Right atrium auricular region (tissue), 2 donors: Measurements from ENCODE around the gene KBTBD2. TPM values are rescaled to one million over a fixed set of nuclear protein-coding genes. Genes with fewer than 3 reads are reported as not detected.
"Not testable (repeated sequence)": the region's sequence is repeated elsewhere in the genome, so short reads cannot be mapped to it uniquely, and the experiment has no call there.

Source experiments
- DNase-seq: peaks from one replicate; pipeline ENCODE4 v3.0.0-alpha.2; 2019; ENCODE audit warnings: low spot score
- H3K27ac ChIP-seq, 2 donors: fragments of 200-600 bp; sonication (generic); 1 replicate in 1 of 2; 2 replicates in 1 of 2; pipeline ENCODE4 v1.5.1; 2016 to 2019
- H3K27me3 ChIP-seq, 2 donors: fragments of 200-600 bp; sonication (generic); one replicate each; pipeline versions ENCODE4 v1.5.1 to v1.6.0; 2017 to 2019
- H3K36me3 ChIP-seq: fragments of 200-600 bp; sonication (generic); one replicate; pipeline ENCODE4 v1.5.1; 2016
- H3K4me1 ChIP-seq, 2 donors: fragments of 200-600 bp; sonication (generic); one replicate each; pipeline versions ENCODE4 v1.5.1 to v1.6.0; 2017 to 2019
- H3K4me3 ChIP-seq, 2 donors: fragments of 200-600 bp; sonication (generic); 1 replicate in 1 of 2; 2 replicates in 1 of 2; pipeline ENCODE4 v1.5.1; 2017 to 2019; ENCODE audit warnings: mild to moderate bottlenecking in 1 of 2, moderate library complexity in 1 of 2
- H3K9me3 ChIP-seq, 2 donors: fragments of 200-600 bp; sonication (generic); one replicate each; pipeline ENCODE4 v1.5.1; 2019
- total RNA-seq, 2 donors: library from RNA; depleted of rRNA; stranded (reverse); fragments of >200 nt; gene quantifications; one replicate each; pipeline ENCODE4 v1.1.0, GENCODE V29; 2016
- TF ChIP-seq, protein P1 (sequence below), 2 donors: fragments of 200-600 bp; sonication (generic); IDR thresholded peaks; one replicate each; pipeline ENCODE4 v1.5.1; 2019; ENCODE audit warnings: antibody characterized with exemption in 2 of 2

The KBTBD2 gene
- total RNA-seq, 2 donors from 2014 or later = 22.4 to 26.0 TPM

DNA sequence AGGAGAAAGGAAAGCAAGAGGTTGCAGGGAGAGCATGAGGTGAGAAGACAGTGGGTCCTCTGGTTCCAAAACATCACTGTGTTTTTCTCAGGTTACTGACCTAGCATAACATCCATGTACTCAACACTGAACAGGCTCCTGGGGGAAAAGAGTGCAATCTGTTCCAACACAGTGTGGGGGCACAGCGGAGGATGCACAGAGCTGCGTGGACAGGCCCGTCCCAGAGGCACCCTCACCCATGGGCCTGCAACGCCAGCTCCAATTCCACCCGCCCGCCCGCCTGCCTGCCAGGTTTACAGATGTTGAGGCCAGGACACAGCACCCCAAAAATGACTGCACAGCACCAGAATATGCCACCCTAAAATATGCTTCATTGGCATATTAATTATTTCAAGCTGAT lies 38.8 kb upstream of the KBTBD2 start:
- TF ChIP-seq, protein P1, sequence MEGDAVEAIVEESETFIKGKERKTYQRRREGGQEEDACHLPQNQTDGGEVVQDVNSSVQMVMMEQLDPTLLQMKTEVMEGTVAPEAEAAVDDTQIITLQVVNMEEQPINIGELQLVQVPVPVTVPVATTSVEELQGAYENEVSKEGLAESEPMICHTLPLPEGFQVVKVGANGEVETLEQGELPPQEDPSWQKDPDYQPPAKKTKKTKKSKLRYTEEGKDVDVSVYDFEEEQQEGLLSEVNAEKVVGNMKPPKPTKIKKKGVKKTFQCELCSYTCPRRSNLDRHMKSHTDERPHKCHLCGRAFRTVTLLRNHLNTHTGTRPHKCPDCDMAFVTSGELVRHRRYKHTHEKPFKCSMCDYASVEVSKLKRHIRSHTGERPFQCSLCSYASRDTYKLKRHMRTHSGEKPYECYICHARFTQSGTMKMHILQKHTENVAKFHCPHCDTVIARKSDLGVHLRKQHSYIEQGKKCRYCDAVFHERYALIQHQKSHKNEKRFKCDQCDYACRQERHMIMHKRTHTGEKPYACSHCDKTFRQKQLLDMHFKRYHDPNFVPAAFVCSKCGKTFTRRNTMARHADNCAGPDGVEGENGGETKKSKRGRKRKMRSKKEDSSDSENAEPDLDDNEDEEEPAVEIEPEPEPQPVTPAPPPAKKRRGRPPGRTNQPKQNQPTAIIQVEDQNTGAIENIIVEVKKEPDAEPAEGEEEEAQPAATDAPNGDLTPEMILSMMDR (IDR thresholded peaks at IDR 0.05) = no peak
- no peak overlapping the region for H3K4me3 ChIP-seq
- no peaks in the 10 kb centered on the region for H3K27me3 ChIP-seq
- H3K36me3 ChIP-seq = peaks cover 32% of the 10 kb centered on the region
- DNase-seq = no peak
- H3K27ac ChIP-seq = no peak overlapping the region
- H3K9me3 ChIP-seq = no peaks in the 10 kb centered on the region
- no peaks in the 10 kb centered on the region for H3K4me1 ChIP-seq

DNA sequence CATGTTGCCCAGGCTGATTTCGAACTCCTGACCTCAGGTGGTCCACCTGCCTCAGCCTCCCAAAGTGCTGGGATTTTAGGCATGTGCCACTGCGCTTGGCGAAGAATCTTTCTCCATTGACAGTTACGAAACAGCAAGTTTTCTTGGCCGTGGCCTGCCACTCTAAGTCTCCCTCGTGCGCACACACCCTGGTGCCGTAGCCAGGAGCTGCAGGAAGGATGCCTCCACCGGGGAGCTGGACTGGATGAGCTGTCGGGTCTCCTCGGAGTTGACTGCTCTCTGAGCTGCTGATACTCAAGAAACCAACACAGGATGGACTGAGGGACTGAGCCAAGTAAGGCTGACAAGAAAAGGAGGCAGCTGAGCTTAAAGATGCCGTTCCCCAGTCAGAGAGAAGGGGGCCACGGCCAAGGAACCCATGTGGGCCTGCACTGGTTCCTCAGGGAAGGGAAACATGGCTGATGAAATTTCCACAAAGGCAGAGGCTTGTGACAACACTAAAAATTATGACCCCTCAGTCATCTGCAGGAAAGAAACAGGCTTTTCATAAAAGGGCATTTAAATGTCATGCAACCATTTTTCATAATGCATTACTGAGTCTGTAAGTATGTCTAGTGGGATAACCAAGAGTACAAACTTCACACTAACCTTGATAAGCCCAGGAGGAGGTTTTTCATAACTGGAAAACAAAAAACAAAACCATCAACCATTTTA lies 38.0 kb upstream of the KBTBD2 start:
- TF ChIP-seq, protein P1 (IDR thresholded peaks at IDR 0.05) = no peak
- Histone ChIP-seq H3K4me3 (no peak overlapping the region), H3K27ac (no peak overlapping the region), H3K9me3 (no peaks in the 10 kb centered on the region), H3K4me1 (no peaks in the 10 kb centered on the region), H3K27me3 (no peaks in the 10 kb centered on the region), H3K36me3 (peaks cover 32% of the 10 kb centered on the region)
- no peak for DNase-seq

DNA sequence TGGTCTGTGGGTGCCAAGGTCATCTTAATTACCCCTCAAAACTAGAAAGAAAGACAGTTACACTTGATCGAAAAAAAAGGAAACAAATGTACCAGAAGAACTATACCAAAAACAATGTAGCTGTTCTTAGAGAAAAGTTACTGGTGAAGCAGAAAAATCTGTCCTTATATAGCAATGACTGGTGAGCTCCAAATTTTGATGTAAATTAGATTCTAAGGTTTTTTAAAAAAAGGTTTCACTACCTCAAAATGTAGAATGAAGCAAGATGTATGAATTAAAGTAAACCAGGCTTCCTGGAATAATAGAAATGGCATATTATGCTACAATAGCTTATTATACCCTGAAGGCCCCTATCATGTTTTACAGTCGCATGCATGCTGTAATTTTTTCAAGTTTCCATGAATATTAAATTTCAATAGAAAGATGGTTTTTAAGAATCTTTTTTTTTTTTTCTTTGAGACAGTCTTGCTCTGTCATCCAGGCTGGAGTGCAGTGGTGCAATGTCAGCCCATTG lies 37.3 kb upstream of the KBTBD2 start:
- Histone ChIP-seq H3K9me3 (no peaks in the 10 kb centered on the region), H3K27me3 (no peaks in the 10 kb centered on the region), H3K36me3 (peaks cover 32% of the 10 kb centered on the region), H3K27ac (no peak overlapping the region), H3K4me3 (no peak overlapping the region), H3K4me1 (no peaks in the 10 kb centered on the region)
- TF ChIP-seq, protein P1 (IDR thresholded peaks at IDR 0.05) = no peak
- DNase-seq = no peak

DNA sequence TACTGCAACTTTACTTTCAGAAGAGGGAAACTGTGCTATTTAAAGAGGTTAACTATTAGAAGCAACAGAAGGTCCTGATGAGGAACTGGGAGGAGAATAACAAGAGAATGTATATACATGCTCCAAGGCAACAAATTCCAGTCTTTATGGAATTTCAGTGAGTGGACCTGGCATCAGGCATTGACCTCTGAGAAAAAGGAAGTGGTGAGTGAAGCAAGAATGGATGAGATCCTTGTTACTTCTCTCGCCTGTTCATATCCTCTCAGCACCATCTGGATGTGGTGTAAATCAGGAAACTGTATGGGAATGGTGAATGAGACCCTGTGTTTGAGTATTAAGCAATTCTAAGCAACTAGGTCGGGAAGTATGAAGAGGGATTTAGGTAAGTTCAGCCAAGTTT lies 30.3 kb upstream of the KBTBD2 start:
- Histone ChIP-seq H3K4me3 (no peak overlapping the region), H3K27me3 (no peaks in the 10 kb centered on the region), H3K9me3 (no peaks in the 10 kb centered on the region), H3K36me3 (peaks cover 50% of the 10 kb centered on the region), H3K27ac (no peak overlapping the region), H3K4me1 (no peaks in the 10 kb centered on the region)
- no peak for DNase-seq
- TF ChIP-seq, protein P1 (IDR thresholded peaks at IDR 0.05) = no peak

DNA sequence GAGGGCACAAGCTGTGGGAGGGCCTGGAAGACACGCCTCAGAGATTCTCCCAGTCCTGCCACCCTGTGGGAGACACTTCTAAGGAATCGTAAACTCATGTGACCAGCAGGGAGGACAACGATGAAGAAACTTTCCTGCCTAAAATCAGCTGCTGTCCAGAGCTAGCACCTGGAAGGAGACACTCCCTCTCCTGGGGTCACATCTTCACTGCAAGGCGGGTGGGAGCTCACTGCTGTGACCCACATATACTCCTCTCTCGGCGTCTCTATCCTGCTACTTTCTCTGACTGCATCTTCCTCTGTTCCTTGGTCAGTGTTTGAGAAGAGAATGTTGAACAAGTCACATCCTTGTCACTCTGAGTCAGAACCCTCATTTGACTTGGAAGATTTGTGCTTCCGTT lies 25.4 kb upstream of the KBTBD2 start:
- peaks cover 65% of the 10 kb centered on the region for H3K36me3 ChIP-seq
- H3K4me1 ChIP-seq = not testable (repeated sequence)

DNA sequence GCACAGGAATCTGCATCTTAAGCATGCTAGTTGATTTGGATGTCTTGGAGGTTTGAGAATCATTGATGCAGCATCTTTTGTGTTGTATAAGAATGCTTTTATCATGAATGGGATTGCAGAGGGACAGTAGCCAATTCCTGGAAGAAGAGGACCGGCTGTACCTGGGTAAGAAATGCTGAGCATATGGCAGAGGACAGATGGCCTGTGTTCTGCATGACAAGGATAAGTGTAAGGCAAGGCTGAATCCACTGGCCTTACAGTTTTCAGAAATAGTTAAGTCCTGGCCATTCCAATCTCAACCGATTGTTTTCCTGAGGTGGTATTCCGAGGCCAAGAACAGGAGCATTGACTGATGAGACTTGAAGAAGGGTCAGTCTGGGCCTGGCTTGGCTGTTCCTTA lies 24.4 kb upstream of the KBTBD2 start:
- Histone ChIP-seq H3K4me1 (no peaks in the 10 kb centered on the region), H3K9me3 (no peaks in the 10 kb centered on the region), H3K36me3 (peaks cover 60% of the 10 kb centered on the region), H3K27ac (no peak overlapping the region), H3K27me3 (no peaks in the 10 kb centered on the region), H3K4me3 (no peak overlapping the region)
- TF ChIP-seq, protein P1 (IDR thresholded peaks at IDR 0.05) = no peak
- DNase-seq = no peak

More for the DNA sequence above, 25.4 kb upstream of the KBTBD2 start:
- not testable (repeated sequence) for H3K27ac ChIP-seq, H3K27me3 ChIP-seq, DNase-seq, H3K9me3 ChIP-seq, H3K4me3 ChIP-seq
